Fibroblast of lung (primary cell): ENCODE results near the gene ASXL1. TPM values are rescaled to one million over a fixed set of nuclear protein-coding genes. Genes with fewer than 3 reads are reported as not detected.

Source experiments
- DNase-seq, 2 donors: peaks; one replicate each; pipeline versions ENCODE4 v3.0.0 to v3.0.0-alpha.2; 2010; ENCODE audit warnings: low read depth in 2 of 2
- H2AFZ ChIP-seq: 2 replicates; pipeline ENCODE4 v1.5.1; 2012; ENCODE audit warnings: low read length, control low read depth, inconsistent platforms
- H3K27ac ChIP-seq: 2 replicates; pipeline ENCODE4 v1.5.1; 2011; ENCODE audit warnings: low read length, control low read depth; ENCODE audit not compliant: insufficient read depth
- H3K27me3 ChIP-seq: 2 replicates; pipeline ENCODE4 v1.5.1; 2011; ENCODE audit warnings: mild to moderate bottlenecking, low read length; ENCODE audit not compliant: control insufficient read depth, insufficient read depth
- H3K36me3 ChIP-seq: 2 replicates; pipeline ENCODE4 v1.5.1; 2011; ENCODE audit warnings: low read length; ENCODE audit not compliant: control insufficient read depth, insufficient read depth
- H3K4me1 ChIP-seq: 2 replicates; pipeline ENCODE4 v1.5.1; 2011; ENCODE audit warnings: low read length; ENCODE audit not compliant: control insufficient read depth, insufficient read depth; ENCODE audit errors: extremely low read depth
- H3K4me2 ChIP-seq: 2 replicates; pipeline ENCODE4 v1.5.1; 2011; ENCODE audit warnings: low read length, control low read depth; ENCODE audit not compliant: insufficient read depth; ENCODE audit errors: extremely low read depth
- H3K4me3 ChIP-seq, 4 experiments: fragments of 200-600 bp in 1 of 4; sonication (generic) in 1 of 4; replicated peaks in 1 of 4; 2 replicates each; pipeline ENCODE4 v1.5.1; 2011 to 2016; ENCODE audit warnings: low read length in 4 of 4, low read depth in 3 of 4, mild to moderate bottlenecking in 3 of 4, control low read depth in 2 of 4, inconsistent platforms in 1 of 4, mixed read lengths in 1 of 4; ENCODE audit not compliant: insufficient read depth in 1 of 4; ENCODE audit errors: control extremely low read depth in 1 of 4
- H3K79me2 ChIP-seq: 2 replicates; pipeline ENCODE4 v1.5.1; 2012; ENCODE audit warnings: mild to moderate bottlenecking, low read length, inconsistent platforms; ENCODE audit not compliant: control insufficient read depth, insufficient read depth
- H3K9ac ChIP-seq: 2 replicates; pipeline ENCODE4 v1.5.1; 2011; ENCODE audit warnings: mild to moderate bottlenecking, low read length, control low read depth; ENCODE audit not compliant: insufficient read depth
- H3K9me3 ChIP-seq: 2 replicates; pipeline ENCODE4 v1.5.1; 2012; ENCODE audit warnings: low read depth, low read length; ENCODE audit not compliant: control insufficient read depth, insufficient read depth
- H4K20me1 ChIP-seq: 2 replicates; pipeline ENCODE4 v1.5.1; 2011; ENCODE audit warnings: low read length; ENCODE audit not compliant: control insufficient read depth, insufficient read depth; ENCODE audit errors: extremely low read depth
- CTCF ChIP-seq, 2 donors: IDR thresholded peaks in 1 of 2; conservative IDR thresholded peaks in 1 of 2; 1 replicate in 1 of 2; 2 replicates in 1 of 2; pipeline ENCODE4 v1.5.1; 2011 to 2012; ENCODE audit warnings: low read length in 2 of 2, control low read depth in 1 of 2, inconsistent platforms in 1 of 2, low read depth in 1 of 2, mild to moderate bottlenecking in 1 of 2
- EZH2 ChIP-seq: IDR thresholded peaks from 2 replicates; pipeline ENCODE4 v1.5.1; 2012; ENCODE audit warnings: low read length, control low read depth, mild to moderate bottlenecking; ENCODE audit errors: missing control alignments
- polyA plus RNA-seq, 2 donors: library from polyadenylated mRNA; depleted of rRNA in 1 of 2; stranded (reverse) in 1 of 2; unstranded in 1 of 2; fragments of >200 nt; gene quantifications; 2 replicates each; pipeline ENCODE4 v1.2.1, GENCODE V29; 2011 to 2012; ENCODE audit warnings: missing spikeins in 1 of 2
- total RNA-seq: library from RNA; depleted of rRNA; stranded (reverse); fragments of >200 nt; gene quantifications from 2 replicates; pipeline ENCODE4 v1.2.1, GENCODE V29; 2014

The ASXL1 gene
- total and polyA plus RNA-seq, 2 donors (not counting 1 experiment from before 2014, with no cell fraction given): 38.0 to 41.1 TPM

GRCh38 chr20:32457479-32457986 lies 99.4 kb downstream of the ASXL1 start:
- Histone ChIP-seq H3K27ac (no peak overlapping the region), H3K9ac (no peak overlapping the region), H4K20me1 (no peaks in the 10 kb centered on the region), H3K9me3 (no peaks in the 10 kb centered on the region), H3K27me3 (no peaks in the 10 kb centered on the region), H3K4me2 (peak overlapping the region; percentile 68), H2AFZ (no peak overlapping the region), H3K79me2 (no peaks in the 10 kb centered on the region), H3K4me3 (peak overlapping the region; percentile 29 to 57 (median 34)), H3K4me1 (peaks cover 2% of the 10 kb centered on the region), H3K36me3 (peaks cover 9% of the 10 kb centered on the region)
- TF ChIP-seq CTCF (conservative IDR thresholded peaks at IDR 0.05 in 1 of 2, IDR thresholded peaks at IDR 0.05 in 1 of 2; ENCODE audit: low read depth in 1 of 2, low read length in 2 of 2): no peak
- peak; percentile 52 to 72 for DNase-seq

GRCh38 chr20:32458061-32458836 lies 100.1 kb downstream of the ASXL1 start:
- H3K27ac ChIP-seq: no peak overlapping the region
- H2AFZ ChIP-seq: no peak overlapping the region
- TF ChIP-seq EZH2: no peak
- TF ChIP-seq CTCF (conservative IDR thresholded peaks at IDR 0.05 in 1 of 2, IDR thresholded peaks at IDR 0.05 in 1 of 2; ENCODE audit: low read depth in 1 of 2, low read length in 2 of 2): no peak
- no peaks in the 10 kb centered on the region for H3K9me3 ChIP-seq
- H3K36me3 ChIP-seq: peaks cover 5% of the 10 kb centered on the region
- no peak overlapping the region for H3K9ac ChIP-seq
- H3K27me3 ChIP-seq: no peaks in the 10 kb centered on the region
- peak overlapping the region; percentile 68 for H3K4me2 ChIP-seq
- no peak overlapping the region for H3K4me3 ChIP-seq
- no peak for DNase-seq
- H3K79me2 ChIP-seq: no peaks in the 10 kb centered on the region
- H4K20me1 ChIP-seq: no peaks in the 10 kb centered on the region
- H3K4me1 ChIP-seq: peaks cover 2% of the 10 kb centered on the region

GRCh38 chr20:32458837-32459220 lies 100.7 kb downstream of the ASXL1 start:
- Histone ChIP-seq H3K4me2 (no peak overlapping the region), H3K4me1 (peaks cover 2% of the 10 kb centered on the region), H3K27ac (no peak overlapping the region), H3K4me3 (no peak overlapping the region), H3K9me3 (no peaks in the 10 kb centered on the region), H3K27me3 (no peaks in the 10 kb centered on the region), H2AFZ (no peak overlapping the region), H3K9ac (no peak overlapping the region), H3K79me2 (no peaks in the 10 kb centered on the region), H4K20me1 (no peaks in the 10 kb centered on the region), H3K36me3 (peaks cover 4% of the 10 kb centered on the region)
- no peak for DNase-seq
- TF ChIP-seq CTCF (conservative IDR thresholded peaks at IDR 0.05 in 1 of 2, IDR thresholded peaks at IDR 0.05 in 1 of 2; ENCODE audit: low read depth in 1 of 2, low read length in 2 of 2) (no peak), EZH2 (no peak)
